GM12878 (cell line): ENCODE measurements around the gene UBALD2. TPM values are rescaled to one million over a fixed set of nuclear protein-coding genes. Genes with fewer than 3 reads are reported as not detected.

Source experiments
- ATAC-seq: fragments of 200-7000 bp; cut with Tn5 transposase; 3 replicates; pipeline ENCODE4 v1.9.1; 2020; ENCODE audit warnings: mild to moderate bottlenecking, moderate library complexity
- BruUV-seq: library from RNA; stranded (reverse); fragments of 400-500 nt; replicated peaks from 2 replicates; lab custom pipeline; 2021; lab: Mats Ljungman, UMichigan
- CTCF ChIA-PET: fragments of 300-600 bp; sonication (Branson Sonifier 250); formaldehyde crosslinking; extraction: SDS; loops from one replicate; lab custom pipeline; 2021; ENCODE audit warnings: inconsistent platforms; lab: Yijun Ruan, JAX
- POLR2A ChIA-PET: fragments of 350-600 bp; formaldehyde crosslinking; extraction: SDS; loops from one replicate; lab custom pipeline; 2021; ENCODE audit warnings: inconsistent platforms; lab: Charles Lee
- RAD21 ChIA-PET: fragments of 300-600 bp; sonication (Branson Sonifier 250); formaldehyde crosslinking; loops from one replicate; lab custom pipeline; 2023; ENCODE audit warnings: antibody characterized with exemption; ENCODE audit not compliant: unreplicated experiment; lab: Charles Lee
- SMC1A ChIA-PET: fragments of 300-600 bp; sonication (Branson Sonifier 250); formaldehyde crosslinking; loops from one replicate; lab custom pipeline; 2023; ENCODE audit not compliant: unreplicated experiment, uncharacterized antibody; lab: Charles Lee
- DNase-seq: peaks from one replicate; pipeline ENCODE4 v3.0.0-alpha.2; 2011; ENCODE audit warnings: low read depth, low spot score
- FAIRE-seq: peaks from 3 replicates; lab custom pipeline; 2011; peaks lifted over from hg19 to GRCh38; lab: Jason Lieb, UNC
- H2AFZ ChIP-seq: 2 replicates; pipeline ENCODE4 v1.6.0; 2011; ENCODE audit warnings: low read depth, low read length, control low read depth; ENCODE audit not compliant: control insufficient read depth
- H3K27ac ChIP-seq: 2 replicates; pipeline ENCODE4 v1.5.1; 2011; ENCODE audit warnings: control low read depth; ENCODE audit not compliant: control insufficient read depth, insufficient read depth
- H3K27me3 ChIP-seq, 2 experiments: replicated peaks in 1 of 2; 2 replicates each; pipeline versions ENCODE4 v1.6.0 to v1.6.1; 2011; ENCODE audit warnings: low read length in 1 of 2; ENCODE audit not compliant: control insufficient read depth in 2 of 2, insufficient read depth in 2 of 2
- H3K36me3 ChIP-seq, 2 experiments: 2 replicates each; pipeline ENCODE4 v1.5.1; 2011; ENCODE audit warnings: low read length in 1 of 2; ENCODE audit not compliant: control insufficient read depth in 2 of 2, insufficient read depth in 2 of 2
- H3K4me1 ChIP-seq: 2 replicates; pipeline ENCODE4 v1.6.1; 2011; ENCODE audit warnings: mild to moderate bottlenecking, low read length, moderate library complexity, mixed read lengths; ENCODE audit not compliant: control insufficient read depth, insufficient read depth
- H3K4me2 ChIP-seq: 2 replicates; pipeline ENCODE4 v1.6.0; 2011; ENCODE audit warnings: control low read depth; ENCODE audit not compliant: control insufficient read depth, insufficient read depth
- H3K4me3 ChIP-seq: fragments of 200-600 bp; sonication (generic); 2 replicates; pipeline ENCODE4 v1.5.1; 2016
- H3K79me2 ChIP-seq: 2 replicates; pipeline ENCODE4 v1.6.0; 2011; ENCODE audit warnings: low read length; ENCODE audit not compliant: control insufficient read depth, insufficient read depth
- H3K9ac ChIP-seq: 2 replicates; pipeline ENCODE4 v1.8.0; 2011; ENCODE audit warnings: low read length, control low read depth, mixed read lengths; ENCODE audit not compliant: control insufficient read depth, insufficient read depth
- H3K9me3 ChIP-seq: replicated peaks from 3 replicates; pipeline ENCODE4 v1.5.1; 2011; ENCODE audit warnings: mild to moderate bottlenecking, low read length; ENCODE audit not compliant: control insufficient read depth, insufficient read depth
- H4K20me1 ChIP-seq: 2 replicates; pipeline ENCODE4 v1.6.0; 2011; ENCODE audit not compliant: control insufficient read depth, insufficient read depth
- CHD2 ChIP-seq: IDR thresholded peaks from 2 replicates; pipeline ENCODE4 v1.6.1; 2011; ENCODE audit warnings: low read depth, low read length, improper control_type of control experiment, borderline replicate concordance
- ELK1 ChIP-seq: IDR thresholded peaks from 2 replicates; pipeline ENCODE4 v1.6.1; 2012; ENCODE audit warnings: low read depth, low read length, improper control_type of control experiment
- FOS ChIP-seq: IDR thresholded peaks from 3 replicates; pipeline ENCODE4 v1.6.1; 2011; ENCODE audit warnings: borderline replicate concordance; ENCODE audit not compliant: insufficient read length; ENCODE audit errors: extremely low read depth
- NR2C1 ChIP-seq: fragments of 450-650 bp; IDR thresholded peaks from 2 replicates; pipeline ENCODE4 v1.6.1; 2017; ENCODE audit warnings: antibody characterized with exemption, mild to moderate bottlenecking, moderate library complexity
- NR2C2 ChIP-seq: IDR thresholded peaks from 2 replicates; pipeline ENCODE4 v1.6.1; 2011; ENCODE audit warnings: borderline replicate concordance, low read depth; ENCODE audit not compliant: control insufficient read depth, insufficient read length
- PRDM15 ChIP-seq: fragments of 450-650 bp; formaldehyde crosslinking; IDR thresholded peaks from 2 replicates; pipeline ENCODE4 v1.4.0; 2020; ENCODE audit warnings: mild to moderate bottlenecking, moderate library complexity
- REST ChIP-seq: IDR thresholded peaks from 2 replicates; pipeline ENCODE4 v1.6.1; 2012; ENCODE audit warnings: mild to moderate bottlenecking, low read depth, low read length
- SRF ChIP-seq, 2 experiments: IDR thresholded peaks; 2 replicates each; pipeline ENCODE4 v1.6.1; 2011; ENCODE audit warnings: low read depth in 2 of 2, low read length in 2 of 2, mild to moderate bottlenecking in 1 of 2, moderate library complexity in 1 of 2
- STAT3 ChIP-seq: IDR thresholded peaks from 2 replicates; pipeline ENCODE4 v1.6.1; 2011; ENCODE audit warnings: low read depth, low read length, improper control_type of control experiment
- TCF12 ChIP-seq: IDR thresholded peaks from 2 replicates; pipeline ENCODE4 v1.6.1; 2011; ENCODE audit warnings: low read depth, mild to moderate bottlenecking, low read length
- TCF7 ChIP-seq: IDR thresholded peaks from 2 replicates; pipeline ENCODE4 v1.6.1; 2014; ENCODE audit warnings: antibody characterized with exemption, borderline replicate concordance
- WRNIP1 ChIP-seq: IDR thresholded peaks from 2 replicates; pipeline ENCODE4 v1.6.1; 2011; ENCODE audit warnings: low read depth, low read length, improper control_type of control experiment, borderline replicate concordance
- WGBS: methylation state at CpG from one replicate; pipeline ENCODE4 v1.1.6; 2016; ENCODE audit warnings: low lambda C conversion rate; ENCODE audit not compliant: insufficient replicate concordance, insufficient coverage; ENCODE audit errors: missing lambda C conversion rate; 5-methylcytosine and 5-hydroxymethylcytosine counted together
- in situ Hi-C: fragments of 300-500 bp; cut with MboI; formaldehyde crosslinking; loops from 9 replicates; pipeline ENCODE4 v1.14.3; 2018; ENCODE audit warnings: mixed read lengths
- intact Hi-C: fragments of 100-400 bp; cut with micrococcal nuclease; formaldehyde crosslinking; loops from one replicate; pipeline ENCODE4 v1.14.2; 2022; ENCODE audit not compliant: unreplicated experiment
- polyA plus RNA-seq, 11 experiments: library from polyadenylated mRNA; depleted of rRNA in 4 of 11; unstranded in 6 of 11; stranded (reverse) in 5 of 11; fragments of >200 nt; fragmentation: Nextera tagmentation in 4 of 11; fragmentation: Illumina TruSeq in 1 of 11; extraction: Ambion mirVana in 4 of 11; extraction: Trizol in 1 of 11; gene quantifications; 1 replicate in 1 of 11; 2 replicates in 10 of 11; pipeline versions ENCODE4 v1.2.1 to v1.2.3, GENCODE V29; 2011 to 2016; ENCODE audit warnings: inconsistent platforms in 2 of 11, missing spikeins in 2 of 11, low read depth in 1 of 11
- total RNA-seq, 4 experiments: library from RNA; depleted of rRNA in 3 of 4; stranded (reverse); fragments of >200 nt in 3 of 4; fragmentation: Illumina TruSeq in 1 of 4; extraction: Trizol in 1 of 4; gene quantifications; 2 replicates each; pipeline versions ENCODE4 v1.2.1 to v1.2.3, GENCODE V29; 2013 to 2021

UBALD2 gene
- total and polyA plus RNA-seq, 10 of the 15 experiments (the other 5 are each of a cell fraction or from before 2014, with no cell fraction given), result 2.8 to 165 (median 20.6) TPM

- ChIA-PET CTCF (interaction anchor here (1.3 kb wide), 2 partner anchors 10 to 70 kb away, joined by 3 to 7 read pairs; partner anchors contain the start of gene UBALD2), POLR2A (interaction anchor here (0.8 to 16.9 kb wide), 4 partner anchors 12 to 99 kb away, joined by 3 to 341 read pairs (median 5); partner anchors contain the start of genes PRPSAP1 and UBALD2), RAD21 (no interaction called here), SMC1A (interaction anchor here (0.5 to 13.9 kb wide), 3 partner anchors 8 to 70 kb away, joined by 3 to 226 read pairs (median 3); partner anchors contain the start of gene UBALD2)
- H2AFZ ChIP-seq, result no peak overlapping the region
- no TSS peak for BruUV-seq
- no peaks in the 10 kb centered on the region; the same call in 2 of the 3 replicates for H3K9me3 ChIP-seq
- intact Hi-C loops, result no loop called here
- FAIRE-seq, result no peak
- no peak overlapping the region for H3K4me3 ChIP-seq
- H3K9ac ChIP-seq, result no peak overlapping the region
- 100% methylated on average over 7 of the region's 7 CpGs for WGBS
- no peaks in the 10 kb centered on the region for H3K79me2 ChIP-seq
- H3K27me3 ChIP-seq, result no peaks in the 10 kb centered on the region
- no peak for DNase-seq
- no peaks in the 10 kb centered on the region for H4K20me1 ChIP-seq
- in situ Hi-C loops, result loop anchor here (25.0 kb wide), 2 partner anchors 1208 to 1908 kb away; partner anchors contain the start of gene SYNGR2
- H3K4me2 ChIP-seq, result no peak overlapping the region
- H3K4me1 ChIP-seq, result peaks cover 20% of the 10 kb centered on the region
- ATAC-seq, result no peak
- no peaks in the 10 kb centered on the region for H3K36me3 ChIP-seq
- H3K27ac ChIP-seq, result no peak overlapping the region
- TF ChIP-seq FOS (no peak), TCF7 (no peak), REST (no peak), ELK1 (no peak), STAT3 (no peak), PRDM15 (no peak), TCF12 (no peak), NR2C1 (no peak), NR2C2 (no peak), CHD2 (no peak), WRNIP1 (no peak), SRF (IDR thresholded peaks at IDR 0.05; ENCODE audit: low read depth in 2 of 2, low read length in 2 of 2) (no peak)
Measured at GRCh38 chr17:76253841-76254240, 11.3 kb upstream of the UBALD2 start.
